SK-N-SH (cell line): Measurements from ENCODE around the gene EGFLAM. TPM values are rescaled to one million over a fixed set of nuclear protein-coding genes. Genes with fewer than 3 reads are reported as not detected.
A peak's percentile ranks its signal among the peaks of the same experiment; 100 is the strongest.

Experiments
- CTCF ChIA-PET: fragments of 300-600, 350-600 bp; formaldehyde crosslinking; extraction: SDS; loops from one replicate; lab custom pipeline; 2021; lab: Yijun Ruan, JAX
- POLR2A ChIA-PET: fragments of 350-600 bp; sonication (Branson Sonifier 250); formaldehyde crosslinking; extraction: SDS; loops from one replicate; lab custom pipeline; 2020; ENCODE audit warnings: antibody characterized with exemption, inconsistent platforms; lab: Yijun Ruan, JAX
- DNase-seq: peaks from one replicate; pipeline ENCODE4 v3.0.0; 2012
- H2AFZ ChIP-seq: fragments of 200-600 bp; sonication (generic); 2 replicates; pipeline ENCODE4 v1.8.1; 2016; ENCODE audit warnings: antibody characterized with exemption, mild to moderate bottlenecking, low read depth
- H3F3A ChIP-seq: fragments of 200-600 bp; sonication (generic); replicated peaks from 2 replicates; pipeline ENCODE3; 2016; ENCODE audit warnings: antibody characterized with exemption, mild to moderate bottlenecking; ENCODE audit not compliant: insufficient read depth
- H3K27ac ChIP-seq, 2 experiments: fragments of 200-500 bp in 1 of 2; fragments of 200-600 bp in 1 of 2; sonication (Bioruptor generic) in 1 of 2; sonication (generic), shearing (Covaris generic) in 1 of 2; 2 replicates each; pipeline versions ENCODE4 v1.5.1 to v1.6.1; 2014 to 2016; ENCODE audit warnings: low read depth in 2 of 2, inconsistent platforms in 1 of 2, low read length in 1 of 2, mild to moderate bottlenecking in 1 of 2, mixed read lengths in 1 of 2
- H3K27me3 ChIP-seq: fragments of 200-600 bp; sonication (generic), shearing (Covaris generic); 2 replicates; pipeline ENCODE4 v1.6.1; 2016; ENCODE audit warnings: mixed run types; ENCODE audit not compliant: insufficient read depth
- H3K36me3 ChIP-seq, 2 experiments: fragments of 200-500 bp in 1 of 2; fragments of 200-600 bp in 1 of 2; sonication (Bioruptor generic) in 1 of 2; sonication (generic) in 1 of 2; replicated peaks in 1 of 2; 2 replicates each; pipeline versions ENCODE3 to v1.5.1; 2014 to 2016; ENCODE audit warnings: low read length in 1 of 2, mild to moderate bottlenecking in 1 of 2; ENCODE audit not compliant: insufficient read depth in 2 of 2, control insufficient read depth in 1 of 2
- H3K4me1 ChIP-seq, 2 experiments: fragments of 200-500 bp in 1 of 2; fragments of 200-600 bp in 1 of 2; sonication (Bioruptor generic) in 1 of 2; sonication (generic), shearing (Covaris generic) in 1 of 2; 2 replicates each; pipeline versions ENCODE4 v1.5.1 to v1.6.1; 2014 to 2016; ENCODE audit warnings: low read depth in 1 of 2, low read length in 1 of 2, mixed run types in 1 of 2; ENCODE audit not compliant: insufficient read depth in 2 of 2, control insufficient read depth in 1 of 2
- H3K4me2 ChIP-seq: fragments of 200-600 bp; sonication (generic), shearing (Covaris generic); 2 replicates; pipeline ENCODE4 v1.6.1; 2017; ENCODE audit warnings: mixed run types
- H3K4me3 ChIP-seq, 2 experiments: fragments of 200-500 bp in 1 of 2; fragments of 200-600 bp in 1 of 2; sonication (Bioruptor generic) in 1 of 2; sonication (generic), shearing (Covaris generic) in 1 of 2; 2 replicates each; pipeline versions ENCODE4 v1.5.1 to v1.8.1; 2014 to 2016; ENCODE audit warnings: low read depth in 2 of 2, inconsistent platforms in 1 of 2, low read length in 1 of 2, mild to moderate bottlenecking in 1 of 2, mixed read lengths in 1 of 2, moderate library complexity in 1 of 2
- H3K79me2 ChIP-seq: fragments of 200-600 bp; sonication (generic); 2 replicates; pipeline ENCODE4 v1.8.1; 2017; ENCODE audit warnings: mild to moderate bottlenecking; ENCODE audit not compliant: insufficient read depth
- H3K9ac ChIP-seq: fragments of 200-600 bp; sonication (generic); 2 replicates; pipeline ENCODE4 v1.6.1; 2017; ENCODE audit warnings: mixed run types
- H3K9me2 ChIP-seq: fragments of 200-600 bp; sonication (generic); 2 replicates; pipeline ENCODE4 v1.6.1; 2017; ENCODE audit warnings: mixed run types
- H3K9me3 ChIP-seq: fragments of 200-600 bp; sonication (generic); 2 replicates; pipeline ENCODE4 v1.6.1; 2017; ENCODE audit warnings: mixed run types, mild to moderate bottlenecking, moderate library complexity
- H4K20me1 ChIP-seq: fragments of 200-600 bp; sonication (generic); 2 replicates; pipeline ENCODE4 v1.6.1; 2017; ENCODE audit warnings: mild to moderate bottlenecking, mixed run types; ENCODE audit not compliant: insufficient read depth
- CHD2 ChIP-seq: fragments of 150-350 bp; IDR thresholded peaks from 2 replicates; pipeline ENCODE4 v1.6.1; 2018; ENCODE audit warnings: low read length; ENCODE audit not compliant: partially characterized antibody
- CTCF ChIP-seq: fragments of 200-600 bp; sonication (generic); IDR thresholded peaks from 2 replicates; pipeline ENCODE4 v1.6.1; 2017; ENCODE audit warnings: antibody characterized with exemption, mild to moderate bottlenecking, moderate library complexity
- ELF1 ChIP-seq: IDR thresholded peaks from 2 replicates; pipeline ENCODE4 v1.4.0; 2012
- EP300 ChIP-seq, 2 experiments: IDR thresholded peaks; 2 replicates each; pipeline versions ENCODE4 v1.4.0 to v1.6.1; 2012; ENCODE audit warnings: borderline replicate concordance in 1 of 2, low read depth in 1 of 2, low read length in 1 of 2
- EZH2phosphoT487 ChIP-seq: fragments of 200-600 bp; sonication (generic); IDR thresholded peaks from 2 replicates; pipeline ENCODE4 v1.6.1; 2017; ENCODE audit warnings: low read depth, mixed run types, mild to moderate bottlenecking, antibody characterized with exemption, moderate library complexity, borderline replicate concordance
- FOSL2 ChIP-seq: IDR thresholded peaks from 2 replicates; pipeline ENCODE4 v1.4.0; 2012; ENCODE audit warnings: low read depth, mild to moderate bottlenecking, moderate library complexity, borderline replicate concordance
- FOXJ3 ChIP-seq: sonication (generic); formaldehyde crosslinking; IDR thresholded peaks from 2 replicates; pipeline ENCODE4 v1.5.1; 2020; ENCODE audit warnings: mild to moderate bottlenecking, missing genetic modification reagents
- FOXM1 ChIP-seq: IDR thresholded peaks from 2 replicates; pipeline ENCODE4 v1.4.0; 2012; ENCODE audit warnings: low read depth, mild to moderate bottlenecking
- GATA2 ChIP-seq: sonication (generic); formaldehyde crosslinking; IDR thresholded peaks from 2 replicates; pipeline ENCODE4 v1.5.0; 2020; ENCODE audit warnings: mild to moderate bottlenecking, missing genetic modification reagents
- IRF3 ChIP-seq: fragments of 150-350 bp; IDR thresholded peaks from 2 replicates; pipeline ENCODE4 v1.6.1; 2016; ENCODE audit warnings: mild to moderate bottlenecking, low read depth, low read length
- MAX ChIP-seq: IDR thresholded peaks from 2 replicates; pipeline ENCODE4 v1.4.0; 2012; ENCODE audit warnings: low read depth
- MEF2A ChIP-seq: IDR thresholded peaks from 2 replicates; pipeline ENCODE4 v1.4.0; 2012; ENCODE audit warnings: low read depth, borderline replicate concordance
- NFIC ChIP-seq: IDR thresholded peaks from 2 replicates; pipeline ENCODE4 v1.4.0; 2012; ENCODE audit warnings: borderline replicate concordance
- NRF1 ChIP-seq: IDR thresholded peaks from 2 replicates; pipeline ENCODE4 v1.6.1; 2012; ENCODE audit warnings: low read depth, mild to moderate bottlenecking, low read length
- PBX3 ChIP-seq: IDR thresholded peaks from 2 replicates; pipeline ENCODE4; 2012
- POLR2AphosphoS5 ChIP-seq: IDR thresholded peaks from 2 replicates; pipeline ENCODE4 v1.6.1; 2012; ENCODE audit warnings: low read depth, low read length
- RAD21 ChIP-seq: IDR thresholded peaks from 2 replicates; pipeline ENCODE4 v1.6.1; 2012; ENCODE audit warnings: mild to moderate bottlenecking, low read length
- RCOR1 ChIP-seq: fragments of 150-350 bp; IDR thresholded peaks from 2 replicates; pipeline ENCODE4 v1.6.1; 2017; ENCODE audit warnings: antibody characterized with exemption, low read length
- RFX5 ChIP-seq: IDR thresholded peaks from 2 replicates; pipeline ENCODE4 v1.6.1; 2012; ENCODE audit warnings: mild to moderate bottlenecking, improper control_type of control experiment, low read length
- RXRA ChIP-seq: IDR thresholded peaks from 2 replicates; pipeline ENCODE4 v1.4.0; 2012; ENCODE audit warnings: low read depth, mild to moderate bottlenecking, borderline replicate concordance
- SMC3 ChIP-seq: IDR thresholded peaks from 2 replicates; pipeline ENCODE4 v1.6.1; 2012; ENCODE audit warnings: low read depth, low read length, improper control_type of control experiment
- TAF1 ChIP-seq: IDR thresholded peaks from 2 replicates; pipeline ENCODE4 v1.6.1; 2012; ENCODE audit warnings: low read depth, mild to moderate bottlenecking, low read length, moderate library complexity, borderline replicate concordance
- USF2 ChIP-seq: fragments of 150-350 bp; IDR thresholded peaks from 2 replicates; pipeline ENCODE4 v1.6.1; 2017; ENCODE audit warnings: antibody characterized with exemption, low read length, low read depth, borderline replicate concordance
- YY1 ChIP-seq: IDR thresholded peaks from 2 replicates; pipeline ENCODE4 v1.4.0; 2012; ENCODE audit warnings: low read depth, mild to moderate bottlenecking
- ZBTB33 ChIP-seq: IDR thresholded peaks from 2 replicates; pipeline ENCODE4 v1.4.0; 2012; ENCODE audit warnings: low read depth, borderline replicate concordance
- WGBS: methylation state at CpG from one replicate; pipeline ENCODE4 v1.1.6; 2017; ENCODE audit warnings: low lambda C conversion rate; 5-methylcytosine and 5-hydroxymethylcytosine counted together
- polyA plus RNA-seq, 3 experiments: library from polyadenylated mRNA; depleted of rRNA; stranded (reverse); fragments of >200 nt; gene quantifications; 2 replicates each; pipeline ENCODE4 v1.2.3, GENCODE V29; 2012

Gene EGFLAM
- polyA plus RNA-seq, 1 of the 3 experiments (the other 2 are of a cell fraction) = 0.05 TPM

GRCh38 chr5:38506302-38506701 lies 247.9 kb downstream of the EGFLAM start (continued):
- TF ChIP-seq CHD2 (no peak), TAF1 (no peak)

GRCh38 chr5:38509185-38509584 lies 250.8 kb downstream of the EGFLAM start:
- ChIA-PET CTCF (interaction anchor here (1.2 kb wide), 1 partner anchor 67 kb away, joined by 3 read pairs; no protein-coding TSS in a partner anchor), POLR2A (no interaction called here)
- DNase-seq = no peak
- H3K4me3 ChIP-seq = no peak overlapping the region
- H3K9me2 ChIP-seq = no peaks in the 10 kb centered on the region
- peak overlapping the region; percentile 60 to 72; a peak in 3 of 4 replicates for H3K27ac ChIP-seq
- peak overlapping the region; percentile 35; the same call in 1 of the 2 replicates for H2AFZ ChIP-seq
- H3K36me3 ChIP-seq = peaks cover 15 to 19% of the 10 kb centered on the region in 2 experiments
- WGBS = 19% methylated on average over 5 of the region's 5 CpGs
- H3K4me1 ChIP-seq = peaks cover 0 to 17% of the 10 kb centered on the region in 2 experiments; a peak in 3 of 4 replicates
- peaks cover 7% of the 10 kb centered on the region for H3F3A ChIP-seq
- H3K4me2 ChIP-seq = peak overlapping the region; percentile 25; the same call in 1 of the 2 replicates
- H3K9ac ChIP-seq = peak overlapping the region; percentile 1; the same call in 1 of the 2 replicates
- no peaks in the 10 kb centered on the region for H3K79me2 ChIP-seq
- H3K9me3 ChIP-seq = no peaks in the 10 kb centered on the region
- H3K27me3 ChIP-seq = no peaks in the 10 kb centered on the region
- no peaks in the 10 kb centered on the region for H4K20me1 ChIP-seq
- no peak for TF ChIP-seq TAF1
- TF ChIP-seq NRF1 = no peak
- TF ChIP-seq ZBTB33 = no peak
- peak in 1 of 2 experiments; percentile 33; a peak in 1 of 4 replicates for TF ChIP-seq EP300 (IDR thresholded peaks at IDR 0.05; ENCODE audit: borderline replicate concordance in 1 of 2, low read depth in 1 of 2, low read length in 1 of 2)
- no peak for TF ChIP-seq RXRA
- peak; percentile 65 for TF ChIP-seq FOSL2
- TF ChIP-seq EZH2phosphoT487 = no peak
- peak; percentile 44 for TF ChIP-seq PBX3
- TF ChIP-seq NFIC = no peak; the same call in 1 of the 2 replicates
- no peak for TF ChIP-seq ELF1
- no peak for TF ChIP-seq GATA2 (CRISPR knock-in tag)
- TF ChIP-seq RFX5 = no peak
- no peak for TF ChIP-seq MAX
- no peak for TF ChIP-seq IRF3
- TF ChIP-seq RAD21 = no peak
- no peak for TF ChIP-seq CHD2
- TF ChIP-seq CTCF = no peak
- no peak for TF ChIP-seq FOXJ3 (CRISPR knock-in tag)
- no peak for TF ChIP-seq POLR2AphosphoS5
- TF ChIP-seq RCOR1 = no peak
- TF ChIP-seq SMC3 = no peak
- TF ChIP-seq USF2 = no peak
- peak; percentile 30; the same call in 1 of the 2 replicates for TF ChIP-seq MEF2A
- TF ChIP-seq YY1 = no peak
- TF ChIP-seq FOXM1 = no peak
